Mucosa of rectum (tissue), 2 donors: ENCODE results near the gene SLC25A23.
"Not testable (repeated sequence)": the region's sequence is repeated elsewhere in the genome, so short reads cannot be mapped to it uniquely, and the experiment has no call there.

Experiments
- H3K27ac ChIP-seq, 2 donors: one replicate each; pipeline ENCODE4 v1.7.0; 2013; ENCODE audit warnings: inconsistent platforms in 2 of 2, low read depth in 2 of 2, low read length in 2 of 2
- H3K27me3 ChIP-seq, 2 donors: one replicate each; pipeline ENCODE4 v1.7.0; 2013; ENCODE audit warnings: low read length in 2 of 2; ENCODE audit not compliant: control insufficient read depth in 2 of 2, insufficient read depth in 2 of 2
- H3K36me3 ChIP-seq, 2 donors: one replicate each; pipeline ENCODE4 v1.7.0; 2013; ENCODE audit warnings: low read length in 2 of 2; ENCODE audit not compliant: control insufficient read depth in 2 of 2, insufficient read depth in 2 of 2
- H3K4me1 ChIP-seq, 2 donors: one replicate each; pipeline ENCODE4 v1.7.0; 2013; ENCODE audit warnings: low read length in 2 of 2, mild to moderate bottlenecking in 1 of 2; ENCODE audit not compliant: control insufficient read depth in 2 of 2, insufficient read depth in 2 of 2
- H3K4me3 ChIP-seq, 2 donors: one replicate each; pipeline ENCODE4 v1.7.0; 2013; ENCODE audit warnings: low read length in 2 of 2
- H3K9ac ChIP-seq, 2 donors: one replicate each; pipeline ENCODE4 v1.7.0; 2013; ENCODE audit warnings: low read length in 2 of 2, low read depth in 1 of 2, mild to moderate bottlenecking in 1 of 2
- H3K9me3 ChIP-seq, 2 donors: one replicate each; pipeline ENCODE4 v1.7.0; 2013; ENCODE audit warnings: low read length in 2 of 2; ENCODE audit not compliant: control insufficient read depth in 2 of 2
- donor health status: healthy.
- donor health status: Normal muscosa, but diverticular disease.

The SLC25A23 gene

DNA sequence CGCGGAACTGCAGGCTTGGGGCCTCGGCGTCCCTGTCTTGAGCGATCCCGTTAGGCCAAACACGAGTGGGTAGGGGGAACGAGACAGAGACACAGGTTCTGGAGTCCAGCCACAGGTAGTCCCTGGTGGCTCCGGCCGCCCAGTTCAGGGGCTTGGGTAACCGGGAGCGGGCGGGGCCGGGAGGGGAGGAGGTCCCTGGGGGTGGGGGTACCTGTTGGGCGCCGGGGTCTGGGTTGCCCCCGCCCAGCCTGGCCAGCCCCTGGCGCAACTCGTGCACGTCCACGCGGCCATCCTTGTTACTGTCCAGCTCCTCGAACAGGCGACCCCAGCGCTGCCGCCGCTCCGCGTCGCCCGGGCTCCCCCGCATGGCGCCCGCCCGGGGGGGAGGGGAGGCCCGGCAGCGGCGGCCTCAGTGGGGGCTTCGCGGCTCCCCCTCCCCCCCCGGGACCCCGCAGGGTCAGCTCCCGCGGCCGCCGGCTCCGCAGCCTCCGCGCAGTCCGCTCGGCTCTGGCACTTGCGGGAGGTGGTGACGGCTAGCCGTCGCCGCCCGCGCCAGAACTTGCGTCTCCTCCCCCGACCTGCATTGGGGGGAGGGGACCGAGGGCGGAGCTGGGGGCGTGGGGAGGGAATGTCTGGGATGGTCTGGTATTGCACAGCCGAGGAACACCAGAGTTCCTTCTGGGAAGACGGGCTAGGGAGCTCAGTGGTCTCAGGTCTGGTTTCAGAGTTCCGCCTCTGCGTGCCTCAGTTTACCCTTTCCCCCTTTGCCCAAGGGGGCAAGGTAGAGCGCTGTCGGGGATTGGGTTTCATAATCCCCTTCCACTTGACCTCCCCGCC is at the start of gene SLC25A23:
Gene SLC25A23 (minus strand): TSS at position 531 of the 837 bp plus-strand sequence. CDS start 164 bp downstream, at position 367.
- peak within 1 kb of the TSS; percentile 75 to 81 for H3K9ac ChIP-seq

DNA sequence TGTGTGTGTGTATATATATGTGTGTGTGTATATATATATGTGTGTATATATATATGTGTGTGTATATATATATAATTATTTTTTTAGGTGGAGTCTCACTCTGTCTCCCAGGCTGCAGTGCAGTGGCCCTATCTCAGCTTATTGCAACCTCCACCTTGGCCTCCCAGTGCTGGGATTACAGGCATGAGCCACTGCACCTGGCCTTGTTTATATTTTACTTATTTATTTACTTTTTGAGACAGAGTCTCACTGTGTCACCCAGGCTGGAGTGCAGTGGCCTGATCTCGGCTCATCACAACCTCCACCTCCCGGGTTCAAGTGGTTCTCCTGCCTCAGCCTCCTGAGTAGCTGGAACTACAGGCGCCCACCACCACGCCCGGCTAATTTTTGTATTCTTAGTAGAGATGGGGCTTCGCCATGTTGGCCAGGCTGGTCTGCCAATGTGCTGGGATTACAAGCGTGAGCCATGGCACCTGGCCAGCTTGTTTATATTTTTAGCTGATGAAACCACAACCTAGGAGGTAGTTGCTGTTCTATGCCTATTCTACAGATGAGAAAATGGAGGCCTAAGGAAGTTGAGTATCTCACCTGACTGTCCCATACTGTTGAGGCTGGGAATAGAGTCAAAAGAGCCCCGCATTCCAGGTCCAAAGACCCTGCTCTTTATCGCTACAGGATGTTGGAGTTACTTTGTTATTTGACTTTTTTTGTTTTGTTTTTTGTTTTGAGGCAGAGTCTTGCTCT is 48.6 kb upstream of the SLC25A23 start:
- not testable (repeated sequence) for H3K27ac ChIP-seq, H3K4me3 ChIP-seq, H3K36me3 ChIP-seq, H3K9me3 ChIP-seq, H3K9ac ChIP-seq, H3K27me3 ChIP-seq, H3K4me1 ChIP-seq

More for the DNA sequence above, at the start of gene SLC25A23:
- Histone ChIP-seq H3K9me3 (peaks cover 0 to under 1% of the 10 kb centered on the region in 2 donors), H3K4me1 (peaks cover 18 to 30% of the 10 kb centered on the region in 2 donors), H3K27me3 (no peaks in the 10 kb centered on the region), H3K36me3 (peaks cover 6 to 15% of the 10 kb centered on the region in 2 donors), H3K27ac (peak within 1 kb of the TSS; percentile 92), H3K4me3 (peak within 1 kb of the TSS; percentile 75 to 94)

DNA sequence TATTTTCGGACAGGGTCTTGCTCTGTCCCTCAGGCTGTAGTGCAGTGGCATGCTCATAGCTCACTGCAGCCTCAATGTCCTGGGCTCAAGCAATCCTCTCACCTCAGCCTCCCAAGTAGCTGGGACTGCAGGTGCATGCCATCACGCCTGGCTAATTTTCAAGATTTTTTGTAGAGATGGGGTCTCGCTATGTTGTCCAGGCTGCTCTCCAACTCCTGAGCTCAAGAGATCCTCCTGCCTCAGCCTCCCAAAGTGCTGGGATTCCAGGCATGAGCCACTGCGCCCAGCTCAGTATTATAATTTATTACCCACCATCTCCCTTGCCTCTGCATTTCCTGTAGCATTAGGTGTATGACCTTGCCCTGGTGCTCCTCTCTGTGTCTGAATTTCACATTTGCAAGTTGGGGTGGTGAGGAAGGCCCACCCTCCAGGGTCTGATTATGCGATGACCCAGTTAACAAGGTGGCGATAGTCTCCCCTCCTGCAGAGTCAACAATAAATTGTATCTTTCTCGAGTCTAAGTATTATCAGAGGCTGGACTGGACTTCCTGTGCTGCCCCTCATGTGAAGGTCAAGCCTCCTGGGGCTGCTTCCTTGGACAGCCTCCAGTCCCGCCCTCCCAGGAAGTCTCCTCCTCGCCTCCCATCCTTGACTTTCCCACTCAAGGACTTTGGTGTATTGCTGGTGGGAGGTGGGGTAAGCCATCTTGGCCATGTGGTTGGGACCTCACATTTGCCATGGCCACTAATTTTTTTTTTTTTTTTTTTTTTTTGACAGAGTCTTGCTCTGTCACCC is 44.0 kb upstream of the SLC25A23 start:
- no peaks in the 10 kb centered on the region for H3K9me3 ChIP-seq
- no peak overlapping the region for H3K4me3 ChIP-seq
- H3K9ac ChIP-seq = no peak overlapping the region
- no peak overlapping the region for H3K27ac ChIP-seq
- H3K27me3 ChIP-seq = peaks cover 13 to 19% of the 10 kb centered on the region in 2 donors
- no peaks in the 10 kb centered on the region for H3K36me3 ChIP-seq
- H3K4me1 ChIP-seq = peaks cover 0 to 2% of the 10 kb centered on the region in 2 donors

DNA sequence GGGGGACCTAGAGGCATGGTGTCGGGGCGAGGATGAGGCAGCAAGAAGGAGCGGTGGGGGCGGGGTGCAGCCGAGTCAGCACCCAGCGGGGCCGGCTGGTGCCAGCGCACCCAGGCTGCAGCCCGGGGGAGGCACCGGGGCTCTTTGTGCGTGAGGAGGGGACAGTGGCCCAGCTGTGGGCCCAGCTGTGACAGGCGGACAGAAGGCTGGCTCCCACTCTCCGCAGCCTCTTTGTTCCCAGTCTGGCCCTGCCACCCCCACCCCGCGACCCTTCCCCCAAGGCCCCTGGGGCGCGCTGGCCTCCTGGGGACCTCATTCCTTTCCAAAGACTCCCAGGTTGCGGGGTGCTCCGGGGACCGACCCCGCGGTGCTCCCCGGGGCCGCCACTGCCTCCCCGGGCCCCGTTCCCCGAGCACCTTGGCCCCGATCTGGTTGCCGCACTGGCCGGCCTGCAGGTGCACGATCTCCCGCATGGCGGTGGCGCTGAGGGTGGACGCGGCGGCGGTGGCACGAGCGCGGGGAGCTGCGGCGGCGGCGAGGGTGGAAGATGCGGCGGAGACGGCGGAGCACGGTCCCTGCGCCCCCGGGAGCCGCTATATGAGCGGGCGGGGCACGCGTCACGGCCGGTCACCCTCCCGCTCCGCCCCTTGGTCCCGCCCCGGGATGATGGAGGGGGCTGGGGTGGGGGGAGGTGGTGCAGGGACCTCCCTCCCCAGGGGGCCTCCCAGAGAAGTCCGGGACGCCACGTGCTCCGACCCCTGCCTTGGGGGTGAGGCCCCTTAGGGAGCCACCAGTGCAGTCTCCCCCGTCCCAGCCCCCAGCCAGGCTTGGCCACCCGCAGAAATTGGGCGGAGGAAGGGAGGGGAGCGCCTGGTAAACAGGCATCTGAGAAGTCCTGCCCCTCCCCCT is 42.4 kb upstream of the SLC25A23 start, which contains the start of gene TUBB4A:
Gene TUBB4A (minus strand): TSS at position 570 of the 909 bp plus-strand sequence. CDS start 97 bp downstream, at position 473.
- Histone ChIP-seq H3K27ac (no peak within 1 kb of the TSS), H3K4me3 (peak within 1 kb of the TSS in 1 of 2 donors; percentile 16), H3K9me3 (no peaks in the 10 kb centered on the region), H3K9ac (no peak within 1 kb of the TSS), H3K36me3 (no peaks in the 10 kb centered on the region), H3K27me3 (peaks cover 13 to 23% of the 10 kb centered on the region in 2 donors), H3K4me1 (peaks cover 0 to 2% of the 10 kb centered on the region in 2 donors)

DNA sequence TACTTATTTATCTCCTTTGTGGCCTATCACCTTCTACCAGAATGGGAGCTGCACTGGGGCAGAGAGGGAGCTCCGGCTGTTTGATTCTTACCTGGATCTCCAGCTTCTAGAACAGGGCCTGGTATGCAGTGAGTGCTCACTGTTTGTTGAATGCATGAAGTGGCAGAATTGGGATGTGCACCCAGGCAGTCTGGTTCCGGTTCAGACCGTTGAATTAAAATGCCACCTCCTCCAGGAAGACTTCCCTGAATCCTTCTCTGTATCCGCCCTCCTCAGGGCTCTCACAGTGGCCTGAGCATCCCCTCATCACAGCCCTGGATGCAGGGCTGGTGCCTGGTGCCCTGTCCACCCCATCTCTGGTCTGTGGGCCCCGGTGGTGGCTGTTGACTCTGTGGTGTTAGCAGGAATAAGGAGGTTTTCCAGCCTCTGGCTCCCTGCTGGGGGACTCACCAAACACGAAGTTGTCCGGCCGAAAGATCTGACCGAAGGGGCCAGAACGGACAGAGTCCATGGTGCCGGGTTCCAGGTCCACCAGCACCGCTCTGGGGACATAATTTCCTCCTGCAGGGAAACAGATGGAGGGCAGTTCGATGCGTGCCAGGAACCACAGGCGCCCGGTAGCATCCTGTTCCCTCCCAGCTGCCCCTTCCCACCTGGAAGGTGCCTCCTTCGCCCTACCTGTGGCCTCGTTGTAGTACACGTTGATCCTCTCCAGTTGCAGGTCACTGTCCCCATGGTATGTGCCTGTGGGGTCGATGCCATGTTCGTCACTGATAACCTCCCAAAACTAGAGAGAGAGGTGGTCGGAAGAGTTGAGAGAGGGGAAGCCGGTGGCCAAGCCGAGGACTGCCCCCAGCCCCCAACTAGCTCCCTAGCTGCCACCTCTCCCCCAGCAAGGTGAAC is 41.5 kb upstream of the SLC25A23 start:
- peaks cover 0 to 2% of the 10 kb centered on the region in 2 donors for H3K4me1 ChIP-seq
- no peak overlapping the region for H3K4me3 ChIP-seq
- no peak overlapping the region for H3K9ac ChIP-seq
- no peaks in the 10 kb centered on the region for H3K36me3 ChIP-seq
- no peak overlapping the region for H3K27ac ChIP-seq
- H3K9me3 ChIP-seq = no peaks in the 10 kb centered on the region
- H3K27me3 ChIP-seq = peaks cover 13 to 23% of the 10 kb centered on the region in 2 donors

DNA sequence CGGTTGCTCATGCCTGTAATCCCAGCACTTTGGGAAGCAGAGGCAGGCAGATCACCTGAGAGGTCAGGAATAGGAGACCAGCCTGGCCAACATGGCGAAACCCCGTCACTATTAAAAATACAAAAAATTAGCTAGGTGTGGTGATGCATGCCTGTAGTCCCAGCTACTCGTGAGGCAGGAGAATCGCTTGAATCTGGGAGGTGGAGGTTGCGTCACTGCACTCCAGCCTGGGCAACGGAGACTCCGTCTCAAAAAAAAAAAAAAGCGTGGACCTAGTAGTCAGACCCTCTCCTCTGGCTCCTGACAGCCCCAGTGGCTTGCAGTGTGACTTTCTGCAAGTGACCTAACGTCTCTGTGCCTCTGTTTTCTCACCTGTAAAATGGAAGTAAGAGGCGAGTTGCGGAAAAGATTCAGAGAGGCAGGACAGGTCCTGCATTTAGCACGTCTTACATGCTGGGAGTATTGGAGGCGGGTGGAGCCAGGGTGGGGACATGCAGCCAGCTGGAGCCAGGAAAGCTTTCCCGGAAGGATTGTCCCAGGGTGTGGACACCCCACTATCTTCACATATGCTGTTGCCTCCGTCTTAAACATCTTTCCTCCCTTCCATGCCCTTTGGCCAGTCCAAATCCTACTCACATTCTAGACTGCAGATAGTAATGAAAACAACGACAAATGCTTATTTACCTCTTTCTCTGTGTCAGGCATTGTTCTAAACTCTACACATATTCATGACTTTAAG is 39.6 kb upstream of the SLC25A23 start:
- no peak overlapping the region for H3K27ac ChIP-seq
- H3K27me3 ChIP-seq = peaks cover 13 to 23% of the 10 kb centered on the region in 2 donors
- no peaks in the 10 kb centered on the region for H3K36me3 ChIP-seq
- peaks cover 0 to 2% of the 10 kb centered on the region in 2 donors for H3K4me1 ChIP-seq
- no peaks in the 10 kb centered on the region for H3K9me3 ChIP-seq
- no peak overlapping the region for H3K9ac ChIP-seq
- no peak overlapping the region for H3K4me3 ChIP-seq

DNA sequence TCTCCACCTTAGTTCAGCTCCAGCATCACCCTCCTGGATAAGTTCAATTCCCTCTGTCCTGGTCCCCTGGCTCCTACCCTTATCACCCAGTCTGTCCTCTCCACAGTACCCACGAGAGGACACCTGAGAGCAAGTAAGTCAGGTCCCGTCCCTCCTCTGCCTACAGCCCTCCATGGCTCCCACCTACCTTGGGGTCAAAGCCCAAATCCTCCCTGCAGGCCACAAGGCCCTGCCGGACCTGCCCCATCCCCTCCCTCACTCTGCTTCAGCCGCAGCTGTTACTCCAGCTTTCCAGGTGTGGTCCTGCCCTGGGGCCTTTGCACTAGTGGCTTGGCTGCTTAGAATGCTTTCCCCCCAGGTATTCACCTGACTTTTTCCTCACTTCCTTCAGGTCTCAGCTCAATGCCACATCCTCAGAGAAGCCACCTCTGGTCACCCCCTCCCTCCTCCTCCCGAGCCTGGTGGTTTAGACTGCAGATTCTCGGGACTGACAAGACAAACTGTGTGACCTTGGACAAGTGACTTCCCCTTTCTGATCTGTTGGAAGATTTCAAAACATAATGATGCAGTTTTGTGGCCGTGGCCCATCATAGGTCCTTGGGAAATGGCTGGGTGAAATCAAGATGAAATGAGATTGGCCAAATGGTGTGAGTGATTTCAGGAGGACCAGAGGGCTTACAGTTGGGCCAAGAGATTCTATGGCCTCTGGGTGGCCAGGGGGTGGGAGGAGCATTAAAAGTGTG is 38.9 kb upstream of the SLC25A23 start:
- Histone ChIP-seq H3K27ac (no peak overlapping the region), H3K9me3 (no peaks in the 10 kb centered on the region), H3K27me3 (peaks cover 10 to 22% of the 10 kb centered on the region in 2 donors), H3K36me3 (no peaks in the 10 kb centered on the region), H3K4me1 (peaks cover 0 to 2% of the 10 kb centered on the region in 2 donors), H3K4me3 (no peak overlapping the region), H3K9ac (no peak overlapping the region)

DNA sequence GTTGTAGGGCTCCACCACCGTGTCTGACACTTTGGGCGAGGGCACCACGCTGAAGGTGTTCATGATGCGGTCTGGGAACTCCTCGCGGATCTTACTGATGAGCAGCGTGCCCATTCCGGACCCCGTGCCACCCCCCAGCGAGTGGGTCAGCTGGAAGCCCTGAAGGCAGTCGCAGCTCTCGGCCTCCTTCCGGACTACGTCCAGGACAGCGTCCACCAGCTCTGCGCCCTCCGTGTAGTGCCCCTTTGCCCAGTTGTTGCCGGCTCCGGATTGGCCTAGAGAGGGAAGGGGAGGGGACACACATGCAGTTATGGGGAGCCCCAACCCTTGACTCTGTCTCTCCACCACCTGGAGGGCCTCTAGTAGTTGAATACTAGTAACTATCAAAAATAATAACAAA is 36.4 kb upstream of the SLC25A23 start:
- no peak overlapping the region for H3K4me3 ChIP-seq
- peaks cover 0 to 2% of the 10 kb centered on the region in 2 donors for H3K4me1 ChIP-seq
- H3K27ac ChIP-seq = no peak overlapping the region
- no peaks in the 10 kb centered on the region for H3K36me3 ChIP-seq
- H3K9ac ChIP-seq = no peak overlapping the region
- peaks cover under 1 to 11% of the 10 kb centered on the region in 2 donors for H3K27me3 ChIP-seq
- no peaks in the 10 kb centered on the region for H3K9me3 ChIP-seq
